Measurements from ENCODE around the gene KMT2C.
"Not testable (repeated sequence)": the region's sequence is repeated elsewhere in the genome, so short reads cannot be mapped to it uniquely, and the experiment has no call there.

Gene KMT2C

GRCh38 chr7:152411389-152411788 lies 24.4 kb downstream of the KMT2C start:
- H3K27ac ChIP-seq, result no peak overlapping the region
- DNase-seq (ENCODE audit: low spot score), result no peak
- H3K4me3 ChIP-seq, result peak overlapping the region; percentile 49
- no peak for TF ChIP-seq CTCF (IDR thresholded peaks at IDR 0.05)

- H3K4me3 ChIP-seq, result no peak overlapping the region
- no peak for TF ChIP-seq CTCF (IDR thresholded peaks at IDR 0.05)
- no peak for DNase-seq (ENCODE audit: low spot score)
- no peak overlapping the region for H3K27ac ChIP-seq
These were observed 29.3 kb downstream of the KMT2C start for GRCh38 chr7:152406491-152406890.

GRCh38 chr7:152406030-152406429 lies 29.8 kb downstream of the KMT2C start:
- not testable (repeated sequence) for DNase-seq (ENCODE audit: low spot score); H3K4me3 ChIP-seq

GRCh38 chr7:152403726-152404125 lies 32.1 kb downstream of the KMT2C start:
- Histone ChIP-seq H3K4me3 (no peak overlapping the region), H3K27ac (no peak overlapping the region)
- no peak for TF ChIP-seq CTCF (IDR thresholded peaks at IDR 0.05)

More at GRCh38 chr7:152406030-152406429, 29.8 kb downstream of the KMT2C start:
- not testable (repeated sequence) for H3K27ac ChIP-seq

GRCh38 chr7:152402384-152403250 lies 33.2 kb downstream of the KMT2C start:
- Histone ChIP-seq H3K27ac (no peak overlapping the region), H3K4me3 (no peak overlapping the region)
- TF ChIP-seq CTCF (IDR thresholded peaks at IDR 0.05), result no peak
- no peak for DNase-seq (ENCODE audit: low spot score)

More at GRCh38 chr7:152403726-152404125, 32.1 kb downstream of the KMT2C start:
- DNase-seq (ENCODE audit: low spot score), result no peak

- no peak for DNase-seq (ENCODE audit: low spot score)
- Histone ChIP-seq H3K27ac (no peak overlapping the region), H3K4me3 (no peak overlapping the region)
- TF ChIP-seq CTCF (IDR thresholded peaks at IDR 0.05), result no peak
These were observed 36.5 kb downstream of the KMT2C start for GRCh38 chr7:152399344-152399743.

GRCh38 chr7:152395112-152395511 lies 40.7 kb downstream of the KMT2C start:
- H3K27ac ChIP-seq, result no peak overlapping the region
- TF ChIP-seq CTCF (IDR thresholded peaks at IDR 0.05), result no peak
- H3K4me3 ChIP-seq, result no peak overlapping the region
- no peak for DNase-seq (ENCODE audit: low spot score)
